ENCODE data around the gene PIGU.

GRCh38 chr20:34710568-34710839 lies 33.6 kb upstream of the PIGU start:
- TF ChIP-seq POLR2A (conservative IDR thresholded peaks at IDR 0.05), result no peak
- TF ChIP-seq LEF1 (IDR thresholded peaks at IDR 0.05), result no peak

Measured in K562 (cell line).